ENCODE results near the gene CEND1. TPM values are rescaled to one million over a fixed set of nuclear protein-coding genes. Genes with fewer than 3 reads are reported as not detected.

The CEND1 gene
- total RNA-seq, 1 experiment from 2014 or later = 0.81 TPM

- Mint-ChIP-seq H3K27ac (peak overlapping the region in 2 of 3 experiments; percentile 76 to 81; a peak in 3 of 7 replicates), H3K36me3 (ENCODE audit: insufficient read depth in 1 of 3, low read depth in 3 of 3) (peaks cover 3 to 10% (median 4%) of the 10 kb centered on the region in 3 experiments; a peak in 5 of 7 replicates), H3K9me3 (no peaks in the 10 kb centered on the region), H3K27me3 (ENCODE audit: low read depth) (peaks cover 10% of the 10 kb centered on the region), H3K4me3 (peak overlapping the region in 1 of 2 experiments; percentile 9; a peak in 1 of 5 replicates), H3K4me1 (peaks cover 23 to 44% of the 10 kb centered on the region in 2 experiments)
- TF ChIP-seq, protein P1, sequence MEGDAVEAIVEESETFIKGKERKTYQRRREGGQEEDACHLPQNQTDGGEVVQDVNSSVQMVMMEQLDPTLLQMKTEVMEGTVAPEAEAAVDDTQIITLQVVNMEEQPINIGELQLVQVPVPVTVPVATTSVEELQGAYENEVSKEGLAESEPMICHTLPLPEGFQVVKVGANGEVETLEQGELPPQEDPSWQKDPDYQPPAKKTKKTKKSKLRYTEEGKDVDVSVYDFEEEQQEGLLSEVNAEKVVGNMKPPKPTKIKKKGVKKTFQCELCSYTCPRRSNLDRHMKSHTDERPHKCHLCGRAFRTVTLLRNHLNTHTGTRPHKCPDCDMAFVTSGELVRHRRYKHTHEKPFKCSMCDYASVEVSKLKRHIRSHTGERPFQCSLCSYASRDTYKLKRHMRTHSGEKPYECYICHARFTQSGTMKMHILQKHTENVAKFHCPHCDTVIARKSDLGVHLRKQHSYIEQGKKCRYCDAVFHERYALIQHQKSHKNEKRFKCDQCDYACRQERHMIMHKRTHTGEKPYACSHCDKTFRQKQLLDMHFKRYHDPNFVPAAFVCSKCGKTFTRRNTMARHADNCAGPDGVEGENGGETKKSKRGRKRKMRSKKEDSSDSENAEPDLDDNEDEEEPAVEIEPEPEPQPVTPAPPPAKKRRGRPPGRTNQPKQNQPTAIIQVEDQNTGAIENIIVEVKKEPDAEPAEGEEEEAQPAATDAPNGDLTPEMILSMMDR (conservative IDR thresholded peaks at IDR 0.05) = no peak
- Histone ChIP-seq H3K4me2 (ENCODE audit: insufficient read depth, insufficient read length, low read length) (no peak overlapping the region), H3K23me2 (ENCODE audit: insufficient read length, low read depth, low read length, poor library complexity, severe bottlenecking) (peaks cover 4% of the 10 kb centered on the region), H3K14ac (ENCODE audit: insufficient read depth, low read length) (no peak overlapping the region; the same call in 1 of the 2 replicates), H2BK5ac (ENCODE audit: insufficient read length, low read length) (no peak overlapping the region), H3K9me3 (ENCODE audit: control insufficient read depth, low read depth, low read length) (no peaks in the 10 kb centered on the region), H3K9ac (ENCODE audit: extremely low read depth, insufficient read length, low read length) (no peak overlapping the region), H4K20me1 (ENCODE audit: control insufficient read depth, insufficient read depth, insufficient read length) (no peaks in the 10 kb centered on the region), H2BK20ac (ENCODE audit: low read depth, low read length, poor library complexity, severe bottlenecking) (no peak overlapping the region), H3K4me1 (ENCODE audit: insufficient read depth, low read length) (peaks cover 2% of the 10 kb centered on the region; the same call in 1 of the 2 replicates), H2BK12ac (ENCODE audit: insufficient read length, low read depth, low read length) (no peak overlapping the region), H4K8ac (replicated peaks; ENCODE audit: insufficient read length, low read depth, low read length) (no peak overlapping the region), H2AK5ac (ENCODE audit: insufficient read length, low read length) (no peak overlapping the region), H3K79me2 (ENCODE audit: insufficient read depth, low read length) (no peaks in the 10 kb centered on the region), H2BK120ac (ENCODE audit: low read depth, low read length, poor library complexity, severe bottlenecking) (no peak overlapping the region), H4K91ac (ENCODE audit: insufficient read length, low read depth, low read length) (no peak overlapping the region), H4K5ac (ENCODE audit: insufficient read length, low read depth, low read length) (no peak overlapping the region), H3K27ac (ENCODE audit: insufficient read length, low read depth, low read length) (no peak overlapping the region), H3K4ac (ENCODE audit: low read depth, low read length) (no peak overlapping the region), H2AFZ (ENCODE audit: low read length) (no peak overlapping the region), H3K23ac (ENCODE audit: insufficient read length, low read depth, low read length) (no peak overlapping the region), H3K79me1 (ENCODE audit: insufficient read depth, low read depth, low read length, poor library complexity, severe bottlenecking) (no peaks in the 10 kb centered on the region), H3K18ac (ENCODE audit: insufficient read length, low read depth, low read length) (no peak overlapping the region), H2BK15ac (ENCODE audit: low read depth, low read length) (no peak overlapping the region), H3K27me3 (ENCODE audit: insufficient read depth, low read length) (no peaks in the 10 kb centered on the region), H3K56ac (ENCODE audit: insufficient read length, low read depth, low read length) (no peak overlapping the region), H3T11ph (ENCODE audit: low read length) (no peak overlapping the region)
- DNase-seq = no peak
- no CpG with 5 or more reads among the region's 24 CpGs for WGBS (ENCODE audit: extremely low coverage, insufficient read length, low lambda C conversion rate)
These were observed 3.4 kb downstream of the CEND1 start for GRCh38 chr11:786235-787083.

All from H9 (cell line).